Suppressor macrophage (primary cell): ENCODE data around the gene RPTOR.
"Not testable (repeated sequence)": the region's sequence is repeated elsewhere in the genome, so short reads cannot be mapped to it uniquely, and the experiment has no call there.

Experiments
- DNase-seq, 4 experiments: peaks; one replicate each; pipeline ENCODE4 v3.0.0-alpha.2; 2020 to 2022

Gene RPTOR

DNA sequence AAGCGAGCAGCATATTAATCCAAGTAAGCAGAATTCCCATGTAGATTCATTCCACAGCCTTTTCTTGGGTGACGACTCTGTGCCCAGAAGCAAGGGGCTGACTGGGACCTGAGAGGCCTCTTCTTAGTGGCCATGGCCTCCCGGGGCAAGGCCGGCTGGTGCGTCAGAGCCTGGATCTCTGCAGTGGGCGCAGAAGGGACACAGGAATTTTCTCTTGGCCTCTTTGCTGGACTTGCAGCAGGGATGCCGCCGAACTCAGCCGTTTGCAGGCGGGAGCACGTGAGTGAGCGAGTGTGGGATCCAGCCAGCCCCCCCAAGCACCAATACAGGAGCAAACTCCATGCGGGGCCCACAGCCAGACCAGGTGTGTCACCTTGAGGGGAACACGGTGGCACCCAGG lies 151.8 kb downstream of the RPTOR start:
- DNase-seq: no peak

DNA sequence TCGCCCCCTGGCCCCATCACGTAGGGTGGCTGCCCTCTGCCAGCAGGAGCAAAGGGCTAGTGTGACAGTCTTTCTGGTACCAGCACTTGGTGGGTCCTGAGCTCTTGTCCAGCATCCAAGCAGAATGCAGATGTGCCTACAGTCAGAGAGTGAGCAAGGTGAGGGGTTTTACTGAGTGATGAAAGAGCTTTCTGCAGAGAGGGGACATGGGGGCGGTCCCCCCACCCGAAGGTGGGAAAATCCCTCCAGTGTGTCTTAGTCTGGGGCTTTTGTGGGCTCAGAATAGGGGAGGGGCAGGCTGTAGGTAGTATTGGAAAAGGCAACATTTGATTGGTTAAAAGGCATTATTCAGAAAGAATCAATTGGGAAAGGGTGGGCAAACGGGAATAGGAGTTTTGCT lies 152.3 kb downstream of the RPTOR start:
- no peak for DNase-seq

GRCh38 chr17:80698297-80698696 lies 153.7 kb downstream of the RPTOR start:
- DNase-seq: no peak

DNA sequence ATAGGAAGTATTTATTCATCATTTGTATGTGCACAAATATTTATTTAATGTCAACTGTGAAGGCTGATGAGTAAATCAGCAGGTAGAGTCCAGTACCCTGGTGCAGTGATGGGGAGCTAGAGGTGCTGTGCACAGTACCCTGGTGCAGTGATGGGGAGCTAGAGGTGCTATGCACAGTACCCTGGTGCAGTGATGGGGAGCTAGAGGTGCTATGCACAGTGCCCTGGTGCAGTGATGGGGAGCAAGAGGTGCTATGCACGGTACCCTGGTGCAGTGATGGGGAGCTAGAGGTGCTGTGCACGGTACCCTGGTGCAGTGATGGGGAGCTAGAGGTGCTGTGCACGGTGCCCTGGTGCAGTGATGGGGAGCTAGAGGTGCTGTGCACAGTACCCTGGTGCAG lies 154.6 kb downstream of the RPTOR start:
- DNase-seq: not testable (repeated sequence)

GRCh38 chr17:80701730-80702129 lies 157.1 kb downstream of the RPTOR start:
- DNase-seq: no peak

DNA sequence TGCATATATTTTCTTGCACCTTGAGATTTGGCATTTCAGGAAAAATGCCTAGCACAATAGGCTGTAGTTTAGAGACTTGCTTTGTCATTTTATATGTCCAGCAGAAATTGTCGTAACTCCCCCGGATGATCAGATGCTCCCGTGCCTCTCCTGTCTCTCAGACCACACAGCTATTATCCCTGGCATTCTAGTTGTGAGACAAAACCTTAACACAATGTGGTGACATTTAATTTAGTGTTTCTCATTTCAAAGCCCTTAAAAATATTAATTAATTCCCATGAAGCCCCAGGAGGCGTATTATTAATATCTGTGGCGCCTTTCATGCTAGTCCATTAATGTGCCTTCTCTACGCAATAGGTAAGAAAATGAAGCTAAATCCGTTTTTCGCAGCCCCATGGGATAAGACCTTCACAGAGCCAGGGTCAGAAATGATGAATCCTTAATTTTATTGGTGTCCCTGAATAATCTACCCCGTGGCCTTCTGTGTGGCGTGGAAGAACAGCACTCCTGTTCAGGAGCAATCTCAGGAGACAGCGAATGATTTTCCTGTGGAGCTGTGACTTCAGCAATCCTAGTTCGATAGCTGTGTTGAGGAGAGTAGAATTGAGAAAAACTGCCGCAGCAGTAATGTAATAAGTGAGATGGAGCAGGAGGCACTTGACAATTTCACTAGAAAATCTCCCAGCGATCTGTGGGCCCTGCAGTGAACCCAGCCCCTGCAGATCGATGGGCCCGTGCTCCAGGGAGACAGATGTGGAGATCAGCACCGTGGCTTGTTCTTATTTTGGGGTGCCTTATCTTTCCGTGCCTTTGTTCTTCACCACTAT lies 157.9 kb downstream of the RPTOR start:
- DNase-seq: no peak

GRCh38 chr17:80703142-80703478 lies 158.5 kb downstream of the RPTOR start:
- DNase-seq: no peak

DNA sequence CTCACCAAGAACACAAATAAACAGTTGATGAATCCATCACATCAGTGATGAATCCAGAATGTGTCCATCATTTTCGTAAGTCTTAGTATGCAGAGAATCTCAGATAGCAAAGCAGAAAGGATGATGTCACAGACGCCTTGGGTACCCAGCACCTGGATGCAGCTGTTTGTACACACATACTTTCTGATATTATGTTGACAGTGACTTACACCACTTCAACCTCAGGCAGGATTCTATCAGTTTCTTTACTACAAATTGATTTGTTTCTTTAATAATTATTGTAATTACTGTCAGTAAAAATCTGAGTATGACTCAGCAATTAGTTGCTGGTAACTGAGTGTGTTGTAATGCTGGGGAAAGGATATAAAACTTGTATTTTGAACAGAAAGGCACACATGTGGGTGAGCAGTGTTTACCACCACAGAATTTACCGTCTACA lies 159.8 kb downstream of the RPTOR start:
- no peak for DNase-seq

- DNase-seq: peak in 1 of 4 experiments; percentile 15
Measured at GRCh38 chr17:80704894-80705293, 160.3 kb downstream of the RPTOR start.

DNA sequence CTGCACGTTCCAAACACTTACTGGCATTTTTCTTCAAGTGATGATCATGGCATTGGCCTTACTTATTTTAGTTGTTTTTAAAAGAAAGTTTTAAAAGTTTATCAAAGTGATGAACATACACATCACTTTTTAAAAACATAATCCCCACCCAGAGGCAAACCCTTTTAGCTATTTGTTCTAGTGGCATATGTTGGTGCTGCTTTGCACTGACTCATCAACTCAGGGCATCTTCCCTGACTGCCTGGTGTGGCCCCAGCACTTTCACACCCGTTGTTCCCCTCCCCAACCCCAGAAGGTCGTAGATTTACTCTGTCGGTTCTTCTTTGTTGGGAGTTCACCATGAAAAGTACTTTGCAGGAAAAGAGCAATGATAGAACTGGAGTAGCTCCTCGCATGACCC lies 161.3 kb downstream of the RPTOR start:
- no peak for DNase-seq

DNA sequence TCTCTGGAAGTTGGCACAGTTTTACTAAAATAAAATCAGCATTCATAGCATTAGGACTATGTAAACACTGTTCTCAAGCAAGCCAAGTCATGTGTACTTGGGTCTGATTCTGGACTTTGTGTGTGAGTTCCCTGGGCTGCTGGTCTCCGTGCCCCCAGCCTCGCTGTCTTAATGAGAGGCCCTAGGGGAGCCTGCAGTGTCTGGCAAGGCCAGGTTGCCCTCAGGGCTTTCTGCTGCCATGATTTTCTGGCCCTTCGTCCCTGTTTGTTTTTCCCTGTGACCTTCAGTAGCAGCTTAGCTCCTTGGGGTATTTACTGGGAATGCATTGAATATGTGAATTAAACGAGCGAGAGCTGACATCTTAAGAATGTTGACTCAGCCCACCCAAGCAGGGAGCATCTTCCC lies 161.8 kb downstream of the RPTOR start:
- no peak for DNase-seq

DNA sequence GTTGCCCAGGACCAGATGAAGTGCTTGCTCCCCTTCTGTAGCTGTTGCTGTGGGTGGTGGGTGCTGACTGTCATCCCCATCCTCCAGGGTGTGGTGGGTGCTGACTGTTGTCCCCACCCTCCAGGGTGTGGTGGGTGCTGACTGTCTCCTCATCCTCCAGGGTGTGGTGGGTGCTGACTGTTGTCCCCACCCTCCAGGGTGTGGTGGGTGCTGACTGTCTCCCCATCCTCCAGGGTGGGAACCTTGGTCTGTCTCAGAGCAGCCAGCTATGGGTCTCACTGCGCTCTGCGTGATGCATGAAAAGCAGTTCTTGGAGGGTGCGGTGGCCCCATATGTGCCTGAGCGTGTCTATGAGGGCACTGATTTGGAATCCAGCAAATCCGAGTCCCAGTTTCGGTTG lies 163.8 kb downstream of the RPTOR start:
- no peak for DNase-seq

DNA sequence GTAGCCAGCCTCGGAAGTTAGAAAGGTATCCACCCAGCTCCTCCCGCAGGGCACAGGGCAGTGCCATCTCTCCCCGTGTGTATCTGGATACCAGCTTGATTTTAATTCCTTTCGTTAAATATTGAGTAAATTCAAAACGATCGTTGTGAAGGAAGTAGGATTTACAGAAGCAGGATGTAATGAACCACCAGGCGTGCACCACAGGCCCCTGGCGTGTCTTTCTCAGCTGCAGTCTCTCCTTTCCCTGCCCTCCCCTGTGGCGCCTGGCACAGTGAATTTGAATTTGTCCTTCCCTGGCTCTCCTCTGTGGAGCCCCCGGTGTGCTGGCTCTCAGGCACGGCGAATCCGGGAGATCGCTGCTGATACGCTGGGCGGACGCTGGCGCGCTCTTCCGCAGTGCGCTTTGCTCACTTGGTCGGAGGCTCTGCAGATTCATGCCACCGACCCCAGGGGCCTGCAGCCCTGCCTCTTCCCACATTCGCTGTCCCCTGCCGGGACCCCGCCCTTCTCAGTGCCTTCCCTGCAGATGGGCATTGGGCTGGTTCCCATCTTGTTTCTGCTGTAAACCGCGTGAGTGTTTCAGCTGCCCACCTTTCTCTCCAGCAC lies 164.6 kb downstream of the RPTOR start:
- DNase-seq: no peak

GRCh38 chr17:80710714-80711302 lies 166.2 kb downstream of the RPTOR start:
- no peak for DNase-seq

DNA sequence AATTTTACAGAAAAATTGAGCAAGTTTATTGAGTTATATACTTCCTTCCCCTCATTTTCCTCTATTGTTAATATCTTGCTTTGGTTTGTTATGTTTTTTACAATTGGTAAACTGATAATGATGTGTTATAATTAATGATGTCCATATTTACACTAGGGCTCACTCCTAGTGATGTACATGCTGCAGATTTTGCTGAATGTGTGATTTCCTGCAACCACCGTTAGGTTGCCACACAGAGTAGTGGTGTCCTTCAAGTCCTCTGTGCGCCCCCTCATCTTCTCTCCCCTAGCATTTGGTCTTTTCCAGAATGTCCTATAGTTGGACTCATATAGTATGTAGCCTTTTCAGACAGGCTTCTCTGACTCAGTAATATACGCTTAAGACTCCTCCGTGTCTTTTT lies 167.5 kb downstream of the RPTOR start:
- no peak for DNase-seq

DNA sequence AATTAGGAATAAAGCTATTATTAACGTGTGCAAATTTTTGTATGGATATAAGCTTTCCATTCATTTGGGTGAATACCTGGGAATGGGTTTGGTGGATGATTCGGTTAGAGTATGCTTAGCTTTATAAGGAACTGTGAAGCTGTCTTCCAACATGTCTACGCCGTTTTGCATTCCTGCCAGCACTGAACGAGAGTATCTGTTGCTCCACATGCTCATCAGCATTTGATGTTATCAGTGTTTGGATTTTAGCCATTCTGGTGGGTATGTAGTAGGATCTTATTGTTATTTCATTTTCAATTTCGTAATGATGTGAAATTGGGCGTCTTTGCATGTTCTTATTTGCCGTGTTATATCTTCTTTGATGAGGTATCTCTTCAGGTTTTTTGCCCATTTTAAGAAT lies 168.0 kb downstream of the RPTOR start:
- no peak for DNase-seq

DNA sequence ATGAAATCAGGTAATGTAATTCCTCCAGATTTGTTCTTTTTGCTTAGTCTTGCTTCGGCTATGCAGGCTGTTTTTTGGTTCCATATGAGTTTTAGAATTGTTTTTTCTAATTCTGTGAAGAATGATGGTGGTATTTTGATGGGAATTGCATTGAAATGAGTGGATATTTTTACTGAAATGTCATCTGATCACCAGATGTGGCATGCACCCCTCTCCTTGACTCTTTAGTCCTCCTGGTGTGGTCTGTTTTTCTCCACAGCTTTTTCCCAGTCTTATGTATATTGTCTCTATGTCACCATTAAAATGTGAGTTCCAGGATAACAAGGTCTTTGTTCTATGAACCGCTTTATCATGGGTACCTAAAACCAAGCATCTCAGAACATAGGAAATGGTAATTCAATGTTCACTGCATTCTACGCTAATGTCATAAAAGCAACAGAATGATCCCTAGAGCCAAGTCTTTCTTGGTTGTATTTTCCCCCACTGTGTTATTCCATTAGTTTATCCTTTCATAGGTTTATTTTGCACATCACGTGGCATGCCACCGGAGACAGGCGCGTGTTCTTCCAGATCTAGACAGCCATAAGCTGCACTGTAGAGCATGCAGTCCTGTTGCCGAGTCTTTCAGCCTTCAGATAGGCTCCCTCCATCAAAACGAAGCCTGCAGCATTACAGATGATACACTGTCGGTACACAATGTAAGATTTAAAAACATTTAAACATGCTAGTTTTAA lies 172.5 kb downstream of the RPTOR start:
- no peak for DNase-seq

GRCh38 chr17:80717720-80718083 lies 173.1 kb downstream of the RPTOR start:
- no peak for DNase-seq

GRCh38 chr17:80718428-80718827 lies 173.8 kb downstream of the RPTOR start:
- DNase-seq: no peak

DNA sequence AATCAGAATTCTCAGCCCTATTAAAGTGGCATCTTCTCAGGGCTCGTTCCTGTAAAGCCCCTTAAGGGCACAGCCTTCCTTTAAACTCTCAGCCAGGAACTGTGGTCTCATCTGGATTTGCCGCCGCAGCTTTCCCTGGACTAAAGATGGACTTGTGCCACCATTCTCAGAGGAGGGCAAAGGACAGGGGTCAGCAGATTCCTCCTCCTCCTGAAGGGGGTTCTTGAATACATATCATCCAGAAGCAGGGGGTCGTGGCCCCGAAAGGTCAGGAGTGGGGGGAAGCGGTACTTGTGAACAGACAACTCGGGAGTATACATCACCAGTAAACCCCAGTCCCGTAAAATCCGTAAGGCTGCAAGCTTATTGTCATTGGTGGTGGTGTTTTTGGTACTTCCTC lies 174.8 kb downstream of the RPTOR start:
- no peak for DNase-seq

- no peak for DNase-seq
Measured at GRCh38 chr17:80720610-80721577, 176.3 kb downstream of the RPTOR start.

GRCh38 chr17:80722661-80723060 lies 178.0 kb downstream of the RPTOR start:
- no peak for DNase-seq
